Brain pericyte (primary cell): ENCODE data around the gene SLC4A8.

ENCODE experiments used
- DNase-seq: peaks from one replicate; pipeline ENCODE4 v3.0.0-alpha.2; 2012; ENCODE audit warnings: low read depth, low spot score

Gene SLC4A8

GRCh38 chr12:51395283-51396230 lies 29.1 kb upstream of the SLC4A8 start:
- no peak for DNase-seq

- no peak for DNase-seq
Observed at GRCh38 chr12:51397670-51398069, 27.0 kb upstream of the SLC4A8 start.

GRCh38 chr12:51399891-51400290 lies 24.7 kb upstream of the SLC4A8 start:
- no peak for DNase-seq

- DNase-seq = no peak
Observed at GRCh38 chr12:51401020-51401419, 23.6 kb upstream of the SLC4A8 start.

- DNase-seq = no peak
Observed at GRCh38 chr12:51401486-51401885, 23.1 kb upstream of the SLC4A8 start.

GRCh38 chr12:51401900-51402299 lies 22.7 kb upstream of the SLC4A8 start:
- DNase-seq = no peak

- DNase-seq = no peak
Observed at GRCh38 chr12:51403159-51403558, 21.5 kb upstream of the SLC4A8 start.

GRCh38 chr12:51403681-51404136 lies 20.9 kb upstream of the SLC4A8 start:
- no peak for DNase-seq

- no peak for DNase-seq
Observed at GRCh38 chr12:51404627-51405026, 20.0 kb upstream of the SLC4A8 start.

- DNase-seq = no peak
Observed at GRCh38 chr12:51405801-51406207, 18.8 kb upstream of the SLC4A8 start.

GRCh38 chr12:51406290-51406689 lies 18.3 kb upstream of the SLC4A8 start:
- DNase-seq = no peak

- DNase-seq = no peak
Observed at GRCh38 chr12:51406859-51407258, 17.8 kb upstream of the SLC4A8 start.

GRCh38 chr12:51407604-51408003 lies 17.0 kb upstream of the SLC4A8 start:
- DNase-seq = no peak

GRCh38 chr12:51409846-51410245 lies 14.8 kb upstream of the SLC4A8 start:
- no peak for DNase-seq

- DNase-seq = no peak
Observed at GRCh38 chr12:51413149-51413548, 11.5 kb upstream of the SLC4A8 start.

GRCh38 chr12:51413791-51414190 lies 10.8 kb upstream of the SLC4A8 start:
- DNase-seq = no peak

- no peak for DNase-seq
Observed at GRCh38 chr12:51415931-51416330, 8.7 kb upstream of the SLC4A8 start.

GRCh38 chr12:51417826-51418225 lies 6.8 kb upstream of the SLC4A8 start:
- DNase-seq = no peak

GRCh38 chr12:51419425-51420193 lies 5.0 kb upstream of the SLC4A8 start:
- DNase-seq = no peak

GRCh38 chr12:51421266-51421884 lies 3.3 kb upstream of the SLC4A8 start:
- DNase-seq = peak; percentile 15

GRCh38 chr12:51424094-51424661 lies 453 bp upstream of the SLC4A8 start:
- DNase-seq = no peak

GRCh38 chr12:51428256-51428655 lies 3.6 kb downstream of the SLC4A8 start:
- no peak for DNase-seq
